Keratinocyte (primary cell): ENCODE results near the gene CAPN7.

Experiments used
- CTCF ChIP-seq, 3 experiments: IDR thresholded peaks in 1 of 3; conservative IDR thresholded peaks in 1 of 3; optimal IDR thresholded peaks in 1 of 3; 2 replicates in 2 of 3; 3 replicates in 1 of 3; pipeline versions ENCODE3 to v1.5.1; 2011; ENCODE audit warnings: low read length in 3 of 3, mild to moderate bottlenecking in 3 of 3, moderate library complexity in 2 of 3, control low read depth in 1 of 3, inconsistent platforms in 1 of 3; ENCODE audit not compliant: insufficient read depth in 2 of 3; ENCODE audit errors: extremely low read depth in 1 of 3
- EZH2 ChIP-seq: IDR thresholded peaks from one replicate; pipeline ENCODE4 v1.6.1; 2012; ENCODE audit warnings: inconsistent platforms, mild to moderate bottlenecking, low read length, moderate library complexity

GRCh38 chr3:15286022-15286421 lies 80.0 kb downstream of the CAPN7 start:
- TF ChIP-seq CTCF (optimal IDR thresholded peaks at IDR 0.05 in 1 of 3, IDR thresholded peaks at IDR 0.05 in 1 of 3, conservative IDR thresholded peaks at IDR 0.05 in 1 of 3; ENCODE audit: extremely low read depth in 1 of 3, insufficient read depth in 2 of 3, low read length in 3 of 3) (no peak), EZH2 (no peak)
